ENCODE results near the gene OBP2B. TPM values are rescaled to one million over a fixed set of nuclear protein-coding genes. Genes with fewer than 3 reads are reported as not detected.

The OBP2B gene
- total and polyA plus RNA-seq, 10 of the 15 experiments (the other 5 are each of a cell fraction or from before 2014, with no cell fraction given): not detected

GRCh38 chr9:133204335-133204992, 4.6 kb downstream of the OBP2B start:
- no peaks in the 10 kb centered on the region for H3K9me3 ChIP-seq (replicated peaks; ENCODE audit: control insufficient read depth, insufficient read depth, low read length)
- ChIA-PET SMC1A (ENCODE audit: uncharacterized antibody, unreplicated experiment) (no interaction called here), RAD21 (ENCODE audit: unreplicated experiment) (no interaction called here), CTCF (no interaction called here), POLR2A (no interaction called here)
- H3K4me1 ChIP-seq (ENCODE audit: control insufficient read depth, insufficient read depth, low read length): no peaks in the 10 kb centered on the region
- BruUV-seq (replicated peaks): no TSS peak
- FAIRE-seq (no peak), DNase-seq (ENCODE audit: low read depth, low spot score) (no peak), ATAC-seq (no peak)
- no peak for TF ChIP-seq NKRF (conservative IDR thresholded peaks at IDR 0.05)
- H3K27me3 ChIP-seq (replicated peaks in 1 of 2; ENCODE audit: control insufficient read depth in 2 of 2, insufficient read depth in 2 of 2, low read length in 1 of 2): no peaks in the 10 kb centered on the region
- H4K20me1 ChIP-seq (ENCODE audit: control insufficient read depth, insufficient read depth): no peaks in the 10 kb centered on the region
- 6% methylated on average over 13 of the region's 17 CpGs for WGBS (ENCODE audit: insufficient coverage, insufficient replicate concordance, low lambda C conversion rate, missing lambda C conversion rate)
- intact Hi-C loops (cut with micrococcal nuclease; ENCODE audit: unreplicated experiment) (no loop called here), in situ Hi-C loops (cut with MboI) (no loop called here)
- no peaks in the 10 kb centered on the region for H3K79me2 ChIP-seq (ENCODE audit: control insufficient read depth, insufficient read depth, low read length)
- no peaks in the 10 kb centered on the region for H3K36me3 ChIP-seq (ENCODE audit: control insufficient read depth in 2 of 2, insufficient read depth in 2 of 2, low read length in 1 of 2)
- H3K27ac ChIP-seq (ENCODE audit: control insufficient read depth, insufficient read depth): no peak overlapping the region
- no peak overlapping the region for H3K9ac ChIP-seq (ENCODE audit: control insufficient read depth, insufficient read depth, low read length)
- no peak overlapping the region for H2AFZ ChIP-seq (ENCODE audit: control insufficient read depth, low read depth, low read length)
- no peak overlapping the region for H3K4me3 ChIP-seq
- H3K4me2 ChIP-seq (ENCODE audit: control insufficient read depth, insufficient read depth): no peak overlapping the region

GRCh38 chr9:133203506-133204075, 5.5 kb downstream of the OBP2B start:
- Histone ChIP-seq H3K9ac (ENCODE audit: control insufficient read depth, insufficient read depth, low read length) (no peak overlapping the region), H4K20me1 (ENCODE audit: control insufficient read depth, insufficient read depth) (no peaks in the 10 kb centered on the region), H3K9me3 (replicated peaks; ENCODE audit: control insufficient read depth, insufficient read depth, low read length) (no peaks in the 10 kb centered on the region), H2AFZ (ENCODE audit: control insufficient read depth, low read depth, low read length) (no peak overlapping the region), H3K4me3 (no peak overlapping the region), H3K27me3 (replicated peaks in 1 of 2; ENCODE audit: control insufficient read depth in 2 of 2, insufficient read depth in 2 of 2, low read length in 1 of 2) (no peaks in the 10 kb centered on the region), H3K79me2 (ENCODE audit: control insufficient read depth, insufficient read depth, low read length) (no peaks in the 10 kb centered on the region), H3K4me1 (ENCODE audit: control insufficient read depth, insufficient read depth, low read length) (no peaks in the 10 kb centered on the region), H3K4me2 (ENCODE audit: control insufficient read depth, insufficient read depth) (no peak overlapping the region), H3K27ac (ENCODE audit: control insufficient read depth, insufficient read depth) (no peak overlapping the region), H3K36me3 (ENCODE audit: control insufficient read depth in 2 of 2, insufficient read depth in 2 of 2, low read length in 1 of 2) (no peaks in the 10 kb centered on the region)
- BruUV-seq (replicated peaks): no TSS peak
- intact Hi-C loops (cut with micrococcal nuclease; ENCODE audit: unreplicated experiment) (no loop called here), in situ Hi-C loops (cut with MboI) (no loop called here)
- RAD21 ChIA-PET (ENCODE audit: unreplicated experiment): no interaction called here
- SMC1A ChIA-PET (ENCODE audit: uncharacterized antibody, unreplicated experiment): no interaction called here
- CTCF ChIA-PET: no interaction called here
- no peak for DNase-seq (ENCODE audit: low read depth, low spot score)
- 36% methylated on average over 10 of the region's 10 CpGs for WGBS (ENCODE audit: insufficient coverage, insufficient replicate concordance, low lambda C conversion rate, missing lambda C conversion rate)
- ATAC-seq: no peak
- no peak for FAIRE-seq
- POLR2A ChIA-PET: no interaction called here
- TF ChIP-seq POLR2AphosphoS5 (IDR thresholded peaks at IDR 0.05; ENCODE audit: low read length): no peak
- no peak for TF ChIP-seq SMARCA5 (IDR thresholded peaks at IDR 0.05)
- no peak for TF ChIP-seq REST (IDR thresholded peaks at IDR 0.05; ENCODE audit: low read depth, low read length)
- no peak for TF ChIP-seq NRF1 (conservative IDR thresholded peaks at IDR 0.05; ENCODE audit: low read depth, low read length)
- TF ChIP-seq TCF7 (IDR thresholded peaks at IDR 0.05; ENCODE audit: borderline replicate concordance): no peak
- no peak for TF ChIP-seq ATF3 (IDR thresholded peaks at IDR 0.05; ENCODE audit: borderline replicate concordance, extremely low read depth, low read depth, low read length)
- no peak for TF ChIP-seq JUND (IDR thresholded peaks at IDR 0.05; ENCODE audit: low read depth, low read length)
- no peak for TF ChIP-seq USF2 (IDR thresholded peaks at IDR 0.05; ENCODE audit: borderline replicate concordance, low read depth, low read length)

Measured in GM12878 (cell line).